LoVo (cell line): ENCODE measurements around the gene REG1A.

Experiments
- DNase-seq: peaks from one replicate; pipeline ENCODE4 v3.0.0-alpha.2; 2016; ENCODE audit warnings: low spot score

Gene REG1A

DNA sequence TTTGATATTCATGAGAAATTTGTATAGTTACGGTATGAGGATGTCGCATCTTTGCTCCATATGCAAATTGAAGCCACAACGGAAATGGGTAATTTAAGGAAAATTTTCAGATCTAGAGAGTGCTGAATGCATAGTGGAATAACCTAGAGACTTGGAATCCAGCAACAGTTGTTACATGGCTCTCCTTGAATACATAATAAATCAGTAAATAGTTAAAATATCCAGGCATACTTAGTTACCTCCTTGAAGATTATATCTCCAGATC, 5.4 kb downstream of the REG1A start:
- no peak for DNase-seq

DNA sequence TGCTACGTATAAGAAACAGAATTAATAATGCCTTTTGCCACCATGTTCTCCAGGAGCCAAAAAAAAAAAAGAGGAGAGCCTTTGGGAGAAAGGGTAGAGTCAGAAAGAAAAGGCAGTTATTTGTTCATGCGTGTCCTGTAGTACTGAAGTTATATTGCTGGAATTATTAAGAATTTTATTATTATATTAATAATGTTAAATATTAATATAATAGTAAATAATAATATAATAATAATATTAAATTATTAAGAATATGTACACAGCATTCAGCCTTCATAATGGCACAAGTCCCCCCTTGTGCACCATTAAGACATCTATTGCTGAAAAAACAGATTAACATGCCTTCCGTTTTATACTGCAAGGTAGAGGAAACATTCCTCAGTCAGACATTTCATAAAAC, 8.1 kb downstream of the REG1A start:
- no peak for DNase-seq

DNA sequence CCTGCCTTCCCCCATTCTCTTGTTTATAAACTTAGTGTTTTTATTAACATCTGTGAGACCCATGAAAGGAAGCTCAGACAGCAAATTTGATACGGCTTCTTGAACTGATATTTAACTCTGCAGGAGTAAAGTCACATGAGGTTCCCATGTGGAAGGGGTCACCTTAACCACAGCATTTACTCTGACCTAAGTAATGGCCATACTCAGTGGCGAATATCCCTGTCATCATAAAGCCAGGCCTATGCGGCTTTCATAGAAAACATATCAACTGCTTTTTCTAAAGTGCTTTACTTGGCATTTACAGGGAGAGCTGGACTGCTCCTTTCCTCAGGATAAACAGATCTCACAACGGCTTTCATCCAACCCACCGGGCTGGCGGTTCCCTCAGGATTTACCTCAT, 9.0 kb downstream of the REG1A start:
- DNase-seq: no peak

DNA sequence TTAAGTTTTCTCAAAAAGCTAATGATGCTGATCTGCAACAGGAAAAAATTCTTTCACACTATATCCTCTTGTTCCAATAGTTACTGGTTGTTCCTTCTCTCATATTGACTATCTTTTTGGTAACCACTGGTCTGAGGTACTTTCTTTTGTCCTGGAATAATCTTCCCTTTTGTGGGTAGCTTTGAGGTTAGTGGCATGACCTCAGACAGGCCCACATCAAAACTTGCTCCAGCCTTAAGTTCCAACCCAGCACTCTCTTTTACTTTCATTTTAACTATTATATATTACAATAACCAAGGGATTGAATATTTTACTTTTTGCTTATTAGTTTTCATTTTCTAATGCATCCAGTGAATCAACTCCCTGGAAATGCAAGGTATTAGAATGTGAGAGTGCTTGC, 9.5 kb downstream of the REG1A start:
- DNase-seq: no peak

DNA sequence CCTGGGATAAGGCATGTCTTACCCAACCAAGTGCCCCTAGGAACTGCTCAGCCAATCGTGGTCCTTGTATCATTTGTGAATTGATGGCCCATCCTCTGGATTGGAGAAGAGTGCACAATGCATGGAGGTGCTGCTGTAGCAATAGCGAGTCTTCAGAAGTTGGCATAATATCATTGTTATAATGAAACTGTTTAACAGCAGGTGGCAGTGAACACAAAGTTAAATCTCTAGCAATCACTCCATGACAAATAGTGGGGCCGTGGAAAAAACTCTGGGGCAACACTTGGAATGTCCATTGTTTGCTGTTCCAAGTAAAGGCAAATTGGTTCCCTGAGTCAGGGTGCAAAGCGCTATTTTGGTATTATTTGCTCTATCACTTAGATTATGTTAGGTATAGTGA, 11.4 kb downstream of the REG1A start:
- no peak for DNase-seq

GRCh38 chr2:79138385-79138784, 18.1 kb downstream of the REG1A start:
- DNase-seq: no peak

DNA sequence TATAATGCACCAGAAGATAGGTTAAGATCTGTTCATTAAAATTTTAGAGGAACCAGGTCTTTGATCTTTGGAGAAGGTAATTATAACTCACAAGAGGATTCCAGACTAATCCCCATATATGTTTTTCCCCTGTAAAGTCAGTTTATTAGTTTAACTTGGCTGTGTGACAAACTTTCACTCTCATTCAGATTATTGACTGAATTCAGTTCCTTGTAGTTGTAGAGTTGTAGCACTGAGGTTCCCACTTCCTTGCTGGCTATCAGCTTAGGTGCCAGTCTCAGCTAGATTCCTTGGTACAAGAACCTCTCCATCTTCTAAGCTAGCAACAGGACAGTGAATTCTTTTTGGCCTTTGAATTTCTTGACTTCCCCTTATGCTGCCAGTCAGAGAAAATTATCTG, 19.1 kb downstream of the REG1A start:
- DNase-seq: peak; percentile 47

DNA sequence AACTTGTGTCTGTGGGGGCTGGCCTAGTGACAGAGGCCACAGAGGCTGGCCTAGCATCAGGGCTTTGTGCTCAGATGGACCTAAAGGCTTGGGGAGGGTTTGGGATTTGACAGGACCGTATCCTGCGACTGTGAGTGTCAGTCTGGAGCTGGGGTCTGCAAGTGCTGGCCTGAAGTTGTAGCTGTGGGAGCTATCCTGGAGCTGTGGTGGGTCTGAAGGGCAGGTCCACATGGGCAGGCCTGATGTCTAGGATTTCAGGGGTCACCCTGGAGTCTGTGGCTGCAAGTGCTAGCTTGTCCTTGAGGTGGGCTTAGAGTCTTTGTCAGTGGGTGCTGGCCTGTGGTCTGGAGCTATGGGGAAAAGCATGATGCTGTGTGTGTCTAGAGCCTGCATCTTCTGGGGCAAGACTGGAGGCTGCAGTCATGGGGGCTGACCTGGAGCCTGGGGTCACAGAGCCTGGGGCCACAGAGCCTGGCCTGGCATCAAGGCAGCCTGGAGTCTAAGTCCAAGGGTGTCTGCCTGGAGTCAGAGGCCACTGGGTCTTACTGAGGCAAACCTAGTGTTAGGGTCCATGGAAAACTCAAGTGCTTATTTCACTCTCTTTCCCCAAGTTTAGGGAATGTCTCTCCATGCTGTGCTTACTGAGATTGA, 35.7 kb downstream of the REG1A start:
- DNase-seq: no peak

GRCh38 chr2:79159030-79159429, 38.7 kb downstream of the REG1A start:
- no peak for DNase-seq

GRCh38 chr2:79159653-79160052, 39.4 kb downstream of the REG1A start, which contains the start of gene REG3A:
Gene REG3A (minus strand): TSS chr2:79159753. CDS start chr2:79159405, 348 bp downstream.
- no peak for DNase-seq

DNA sequence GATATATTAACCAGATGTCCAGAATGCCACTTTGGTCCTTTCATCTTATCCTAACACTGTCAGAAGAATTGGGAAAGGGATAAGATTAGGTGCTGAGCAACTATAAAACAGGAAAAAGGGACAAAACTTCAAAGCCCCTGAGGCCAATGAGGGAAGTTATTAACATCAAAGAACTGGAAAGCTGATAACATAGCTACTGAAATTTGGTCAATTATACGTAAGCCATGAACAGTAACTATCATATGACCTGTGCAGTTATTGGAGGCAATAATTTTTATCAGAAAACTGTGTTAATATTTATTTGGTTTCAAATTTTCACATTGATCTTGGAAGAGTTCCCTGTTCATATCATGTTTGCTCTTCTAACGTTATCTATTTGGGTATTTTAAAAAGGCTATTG, 41.8 kb downstream of the REG1A start:
- no peak for DNase-seq

DNA sequence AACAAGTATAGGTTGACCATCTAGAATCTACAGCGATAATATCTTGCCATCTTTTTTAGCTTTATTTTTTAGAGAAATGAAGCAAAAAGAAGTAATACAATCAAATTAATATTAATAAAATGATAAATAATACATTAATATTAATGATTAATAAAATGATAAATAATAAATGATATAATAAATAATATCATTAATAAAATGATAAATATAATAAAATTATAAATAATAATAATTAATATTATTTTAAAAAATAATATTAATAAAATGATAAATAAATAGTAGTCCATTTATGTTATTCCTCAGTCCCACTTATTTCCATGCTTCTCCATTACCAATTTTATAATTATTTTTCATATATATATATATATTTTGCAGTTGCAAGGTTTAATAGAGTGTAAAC, 42.5 kb downstream of the REG1A start:
- DNase-seq: no peak

DNA sequence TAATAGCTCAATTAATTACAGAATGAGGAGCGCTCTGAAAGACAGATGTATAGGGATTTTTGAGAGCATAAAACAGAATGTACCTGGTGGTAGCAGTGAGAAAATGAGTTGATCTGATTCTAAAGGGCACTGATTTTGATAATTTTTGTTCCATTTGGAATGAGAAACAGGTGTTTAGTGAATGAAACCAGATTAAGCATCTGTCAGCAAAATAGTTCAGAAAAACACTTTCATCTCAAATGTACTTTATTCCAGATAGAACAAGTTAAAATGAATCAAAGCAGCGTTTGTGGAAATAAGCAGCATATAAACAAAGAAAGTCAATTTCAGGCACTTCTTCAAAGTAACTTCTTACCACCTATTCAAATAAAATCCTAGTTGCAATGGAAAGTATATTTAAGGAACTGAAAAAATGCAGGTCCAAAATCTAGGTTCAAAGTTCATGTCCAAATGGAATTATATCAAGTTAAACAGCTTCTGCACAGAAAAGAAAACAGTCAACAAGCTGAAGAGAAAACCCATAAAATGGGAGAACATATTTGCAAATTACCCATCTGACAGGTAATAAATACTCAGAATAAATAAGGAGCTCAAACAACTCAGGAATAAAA, 51.2 kb downstream of the REG1A start:
- no peak for DNase-seq
